Uterus (tissue), 4 donors: ENCODE data around the gene MRC2. TPM values are rescaled to one million over a fixed set of nuclear protein-coding genes. Genes with fewer than 3 reads are reported as not detected.

Experiments used
- DNase-seq, 2 donors: peaks; one replicate each; pipeline ENCODE4 v3.0.0-alpha.2; 2019 to 2020
- H3K27ac ChIP-seq, 2 donors: fragments of 200-600 bp; sonication (generic); 1 replicate in 1 of 2; 2 replicates in 1 of 2; pipeline ENCODE4 v1.5.1; 2016 to 2018
- H3K27me3 ChIP-seq, 2 donors: fragments of 200-600 bp; sonication (generic); one replicate each; pipeline ENCODE4 v1.5.1; 2018 to 2019; ENCODE audit warnings: control low read depth in 1 of 2
- H3K36me3 ChIP-seq, 2 donors: fragments of 200-600 bp; sonication (generic); one replicate each; pipeline ENCODE4 v1.5.1; 2019; ENCODE audit warnings: control low read depth in 1 of 2
- H3K4me1 ChIP-seq, 2 donors: fragments of 200-600 bp; sonication (generic); one replicate each; pipeline ENCODE4 v1.5.1; 2018 to 2019; ENCODE audit warnings: control low read depth in 1 of 2
- H3K4me3 ChIP-seq, 2 donors: fragments of 200-600 bp; sonication (generic); 1 replicate in 1 of 2; 2 replicates in 1 of 2; pipeline ENCODE4 v1.5.1; 2018 to 2019; ENCODE audit warnings: mild to moderate bottlenecking in 1 of 2
- H3K9me3 ChIP-seq, 2 donors: fragments of 200-600 bp; sonication (generic); one replicate each; pipeline ENCODE4 v1.5.1; 2019; ENCODE audit warnings: control low read depth in 1 of 2
- POLR2A ChIP-seq, 2 donors: fragments of 450-650 bp; IDR thresholded peaks; one replicate each; pipeline ENCODE4 v1.6.1; 2016; ENCODE audit warnings: antibody characterized with exemption in 2 of 2, mild to moderate bottlenecking in 1 of 2, moderate library complexity in 1 of 2
- intact Hi-C: fragments of 100-400 bp; cut with DNase I; formaldehyde crosslinking; loops from one replicate; pipeline ENCODE4 v1.15.1; 2023; ENCODE audit warnings: low total_unique reads
- total RNA-seq, 4 donors: library from RNA; depleted of rRNA in 3 of 4; stranded (reverse); fragments of >200 nt in 3 of 4; gene quantifications; one replicate each; pipeline versions ENCODE4 v1.1.0 to v1.2.4, GENCODE V29; 2014 to 2023
- TF ChIP-seq, protein P1 (sequence below), 4 experiments: fragments of 200-600 bp in 2 of 4; fragments of 450-650 bp in 2 of 4; sonication (generic) in 2 of 4; IDR thresholded peaks; one replicate each; pipeline ENCODE4 v1.5.1; 2016 to 2019; ENCODE audit warnings: antibody characterized with exemption in 4 of 4, mild to moderate bottlenecking in 2 of 4, moderate library complexity in 1 of 4
- donor health status: DM: yes; HTN: yes; CAD: no.

The MRC2 gene
- total RNA-seq, 4 donors from 2014 or later, result 30.7 to 273 (median 102) TPM

- Histone ChIP-seq H3K27me3 (no peaks in the 10 kb centered on the region), H3K27ac (peak overlapping the region; percentile 68 to 75), H3K4me1 (peaks cover 0 to 5% of the 10 kb centered on the region in 2 donors), H3K4me3 (peak overlapping the region; percentile 23 to 58), H3K9me3 (no peaks in the 10 kb centered on the region), H3K36me3 (no peaks in the 10 kb centered on the region)
- DNase-seq, result peak; percentile 56 to 81
- peak in 1 of 2 donors; percentile 15 for TF ChIP-seq POLR2A (IDR thresholded peaks at IDR 0.05)
- TF ChIP-seq, protein P1, sequence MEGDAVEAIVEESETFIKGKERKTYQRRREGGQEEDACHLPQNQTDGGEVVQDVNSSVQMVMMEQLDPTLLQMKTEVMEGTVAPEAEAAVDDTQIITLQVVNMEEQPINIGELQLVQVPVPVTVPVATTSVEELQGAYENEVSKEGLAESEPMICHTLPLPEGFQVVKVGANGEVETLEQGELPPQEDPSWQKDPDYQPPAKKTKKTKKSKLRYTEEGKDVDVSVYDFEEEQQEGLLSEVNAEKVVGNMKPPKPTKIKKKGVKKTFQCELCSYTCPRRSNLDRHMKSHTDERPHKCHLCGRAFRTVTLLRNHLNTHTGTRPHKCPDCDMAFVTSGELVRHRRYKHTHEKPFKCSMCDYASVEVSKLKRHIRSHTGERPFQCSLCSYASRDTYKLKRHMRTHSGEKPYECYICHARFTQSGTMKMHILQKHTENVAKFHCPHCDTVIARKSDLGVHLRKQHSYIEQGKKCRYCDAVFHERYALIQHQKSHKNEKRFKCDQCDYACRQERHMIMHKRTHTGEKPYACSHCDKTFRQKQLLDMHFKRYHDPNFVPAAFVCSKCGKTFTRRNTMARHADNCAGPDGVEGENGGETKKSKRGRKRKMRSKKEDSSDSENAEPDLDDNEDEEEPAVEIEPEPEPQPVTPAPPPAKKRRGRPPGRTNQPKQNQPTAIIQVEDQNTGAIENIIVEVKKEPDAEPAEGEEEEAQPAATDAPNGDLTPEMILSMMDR (IDR thresholded peaks at IDR 0.05), result peak; percentile 81 to 94 (median 92)
- intact Hi-C loops, result loop anchor here (5.0 to 10.0 kb wide), 2 partner anchors 261 to 703 kb away; partner anchors contain the start of gene TANC2
These were observed 76.4 kb downstream of the MRC2 start for GRCh38 chr17:62703776-62704380.

DNA sequence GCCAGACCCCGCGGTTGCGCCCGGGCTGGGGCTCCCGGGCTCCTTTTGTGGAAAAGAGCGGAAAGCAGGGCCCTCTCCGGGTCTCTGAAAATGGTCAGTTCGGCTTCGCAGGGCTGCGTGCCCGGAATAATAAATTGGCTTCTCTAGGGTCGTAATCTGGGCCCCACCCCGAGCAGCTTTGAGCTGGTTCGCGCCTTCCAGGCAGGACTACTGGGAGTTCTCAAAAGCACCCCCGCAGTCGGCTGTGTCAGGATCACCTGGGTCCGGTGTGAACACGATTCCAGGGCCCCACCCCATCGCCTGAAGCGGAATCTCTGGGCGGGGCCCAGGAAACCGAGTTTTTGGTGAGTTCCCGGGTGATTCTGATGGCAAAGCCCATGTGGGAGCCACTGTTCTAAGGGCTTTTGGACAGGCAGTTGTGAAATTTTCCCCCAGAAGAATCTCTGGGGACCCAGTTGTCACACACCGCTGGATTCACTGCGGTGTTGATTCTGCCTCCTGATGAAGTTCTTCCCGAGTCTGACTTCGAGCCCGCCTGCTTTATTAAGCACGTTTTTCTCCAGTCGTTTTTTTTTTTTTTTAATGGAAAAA, 77.0 kb downstream of the MRC2 start:
- intact Hi-C loops, result loop anchor here (5.0 to 10.0 kb wide), 2 partner anchors 260 to 703 kb away; partner anchors contain the start of gene TANC2
- peak overlapping the region; percentile 68 to 75 for H3K27ac ChIP-seq

DNA sequence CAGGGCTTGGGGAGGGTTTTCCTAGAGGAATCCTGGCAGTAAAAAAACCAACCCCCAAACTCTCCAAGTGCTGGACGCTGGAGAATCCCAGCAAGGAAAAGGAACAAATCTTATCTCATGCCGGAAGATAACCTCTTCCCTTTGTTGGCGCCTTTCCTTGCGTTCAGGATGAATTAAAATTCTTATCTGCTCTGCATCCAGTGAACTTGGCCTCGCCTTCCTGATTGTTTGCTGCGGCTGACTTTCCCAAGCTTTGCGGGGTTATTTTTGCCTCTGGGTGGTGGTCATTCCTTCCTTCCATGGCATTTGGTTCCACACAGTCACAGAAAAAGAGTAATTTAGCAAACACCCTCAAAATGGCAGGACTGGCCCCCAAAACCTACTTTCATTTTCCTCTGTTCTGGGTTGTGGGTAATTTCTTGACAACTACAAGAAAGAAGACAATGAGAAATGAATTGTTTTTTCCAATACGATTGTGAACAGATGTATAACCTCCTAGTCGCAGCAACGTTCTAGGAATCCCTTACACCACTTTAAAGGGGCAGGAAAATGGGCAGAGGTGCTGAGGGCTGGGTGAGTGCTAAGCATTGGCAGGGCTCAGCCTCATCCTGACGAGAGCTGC, 77.8 kb downstream of the MRC2 start:
- DNase-seq, result no peak
- Histone ChIP-seq H3K27ac (peak overlapping the region; percentile 68 to 75), H3K4me1 (peaks cover 0 to 5% of the 10 kb centered on the region in 2 donors), H3K36me3 (no peaks in the 10 kb centered on the region), H3K27me3 (no peaks in the 10 kb centered on the region), H3K9me3 (no peaks in the 10 kb centered on the region), H3K4me3 (no peak overlapping the region)
- TF ChIP-seq, protein P1 (IDR thresholded peaks at IDR 0.05), result no peak
- TF ChIP-seq POLR2A (IDR thresholded peaks at IDR 0.05), result no peak
- intact Hi-C loops, result loop anchor here (10.0 kb wide), 1 partner anchor 260 kb away; the partner anchor contains the start of gene TANC2

More for the DNA sequence above, 77.0 kb downstream of the MRC2 start:
- Histone ChIP-seq H3K36me3 (no peaks in the 10 kb centered on the region), H3K4me3 (peak overlapping the region; percentile 23 to 58), H3K4me1 (peaks cover 0 to 5% of the 10 kb centered on the region in 2 donors), H3K27me3 (no peaks in the 10 kb centered on the region), H3K9me3 (no peaks in the 10 kb centered on the region)
- DNase-seq, result peak; percentile 47 to 52
- TF ChIP-seq, protein P1 (IDR thresholded peaks at IDR 0.05), result no peak
- no peak for TF ChIP-seq POLR2A (IDR thresholded peaks at IDR 0.05)

DNA sequence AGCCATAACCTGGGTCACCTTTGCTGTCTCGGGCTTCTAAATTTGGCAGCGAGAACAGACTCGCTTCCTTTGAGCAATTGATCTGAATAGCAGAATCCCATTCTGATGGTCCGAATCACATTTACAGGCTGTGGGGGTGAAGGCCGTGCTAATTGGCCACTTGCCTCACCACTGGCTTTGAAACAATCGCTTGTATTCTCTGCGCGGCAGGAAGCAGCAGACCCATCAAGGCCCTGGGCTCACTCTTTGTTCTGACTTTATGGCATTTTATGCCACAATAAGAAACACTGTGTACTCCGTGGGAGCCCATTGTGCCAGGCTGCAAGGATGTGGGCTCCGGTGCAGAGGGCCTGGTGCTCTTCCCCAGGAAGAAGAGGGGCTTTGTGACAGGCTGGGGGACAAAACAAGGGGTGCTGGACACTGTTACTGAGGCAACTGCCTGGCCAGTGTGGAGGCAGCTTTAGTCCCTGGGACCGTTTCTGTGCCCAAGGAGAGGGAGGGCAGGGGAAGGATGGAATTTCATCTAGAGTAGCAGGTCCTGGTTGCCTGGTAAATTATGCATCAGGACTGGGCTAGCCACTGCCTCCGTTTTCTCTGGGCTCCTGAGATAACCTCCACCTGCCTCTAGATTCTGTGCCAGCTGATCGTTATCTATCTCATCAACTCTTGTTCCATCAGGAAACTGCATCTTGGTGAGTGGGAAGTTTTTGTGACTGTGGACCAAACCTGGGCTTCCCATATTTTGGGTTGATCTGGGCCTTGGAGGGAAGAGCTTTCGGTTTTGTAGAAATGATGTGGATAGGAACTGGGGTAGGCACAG, 78.5 kb downstream of the MRC2 start:
- Histone ChIP-seq H3K27ac (peak overlapping the region; percentile 68 to 75), H3K36me3 (no peaks in the 10 kb centered on the region), H3K4me1 (peaks cover 0 to 5% of the 10 kb centered on the region in 2 donors), H3K27me3 (no peaks in the 10 kb centered on the region), H3K9me3 (no peaks in the 10 kb centered on the region), H3K4me3 (no peak overlapping the region)
- DNase-seq, result no peak
- no peak for TF ChIP-seq POLR2A (IDR thresholded peaks at IDR 0.05)
- TF ChIP-seq, protein P1 (IDR thresholded peaks at IDR 0.05), result no peak
- intact Hi-C loops, result loop anchor here (10.0 kb wide), 1 partner anchor 259 kb away; the partner anchor contains the start of gene TANC2
